Cardiac muscle cell (in vitro differentiated cells and primary cell): ENCODE measurements around the gene SCUBE1. TPM values are rescaled to one million over a fixed set of nuclear protein-coding genes. Genes with fewer than 3 reads are reported as not detected.

Experiments used
- DNase-seq, 2 donors: peaks; one replicate each; pipeline versions ENCODE4 v3.0.0 to v3.0.0-alpha.2; 2010 to 2017; ENCODE audit warnings: low read depth in 1 of 2, low spot score in 1 of 2
- H3K27ac ChIP-seq: fragments of 200-600 bp; sonication (generic); 2 replicates; pipeline ENCODE4 v1.5.1; 2016
- H3K27me3 ChIP-seq: fragments of 200-600 bp; sonication (generic); 2 replicates; pipeline ENCODE4 v1.6.0; 2016; ENCODE audit warnings: control low read depth
- H3K36me3 ChIP-seq: fragments of 200-600 bp; sonication (generic); 2 replicates; pipeline ENCODE4 v1.5.1; 2016; ENCODE audit warnings: control low read depth
- H3K4me1 ChIP-seq: fragments of 200-600 bp; sonication (generic); 2 replicates; pipeline ENCODE4 v1.8.1; 2017; ENCODE audit warnings: low read depth, mild to moderate bottlenecking, mixed run types
- H3K4me3 ChIP-seq: fragments of 200-600 bp; sonication (generic); 2 replicates; pipeline ENCODE4 v1.5.1; 2016; ENCODE audit warnings: mild to moderate bottlenecking
- H3K9me3 ChIP-seq: fragments of 200-600 bp; sonication (generic); 2 replicates; pipeline ENCODE4 v1.5.1; 2017; ENCODE audit warnings: low read depth, mild to moderate bottlenecking, control low read depth
- polyA plus RNA-seq: library from polyadenylated mRNA; unstranded; fragments of >200 nt; fragmentation: Nextera tagmentation; extraction: Ambion mirVana; gene quantifications from 2 replicates; pipeline ENCODE4 v1.2.1, GENCODE V29; 2016
- total RNA-seq: library from RNA; depleted of rRNA; stranded (reverse); fragments of >200 nt; gene quantifications from 2 replicates; pipeline ENCODE4 v1.2.3, GENCODE V29; 2016
- TF ChIP-seq, protein P1 (sequence below): IDR thresholded peaks from 2 replicates; pipeline ENCODE4 v1.5.1; 2012; ENCODE audit warnings: low read depth, mild to moderate bottlenecking, low read length

Gene SCUBE1
- total and polyA plus RNA-seq, 2 experiments from 2014 or later, result 2.1 to 6.9 TPM

DNA sequence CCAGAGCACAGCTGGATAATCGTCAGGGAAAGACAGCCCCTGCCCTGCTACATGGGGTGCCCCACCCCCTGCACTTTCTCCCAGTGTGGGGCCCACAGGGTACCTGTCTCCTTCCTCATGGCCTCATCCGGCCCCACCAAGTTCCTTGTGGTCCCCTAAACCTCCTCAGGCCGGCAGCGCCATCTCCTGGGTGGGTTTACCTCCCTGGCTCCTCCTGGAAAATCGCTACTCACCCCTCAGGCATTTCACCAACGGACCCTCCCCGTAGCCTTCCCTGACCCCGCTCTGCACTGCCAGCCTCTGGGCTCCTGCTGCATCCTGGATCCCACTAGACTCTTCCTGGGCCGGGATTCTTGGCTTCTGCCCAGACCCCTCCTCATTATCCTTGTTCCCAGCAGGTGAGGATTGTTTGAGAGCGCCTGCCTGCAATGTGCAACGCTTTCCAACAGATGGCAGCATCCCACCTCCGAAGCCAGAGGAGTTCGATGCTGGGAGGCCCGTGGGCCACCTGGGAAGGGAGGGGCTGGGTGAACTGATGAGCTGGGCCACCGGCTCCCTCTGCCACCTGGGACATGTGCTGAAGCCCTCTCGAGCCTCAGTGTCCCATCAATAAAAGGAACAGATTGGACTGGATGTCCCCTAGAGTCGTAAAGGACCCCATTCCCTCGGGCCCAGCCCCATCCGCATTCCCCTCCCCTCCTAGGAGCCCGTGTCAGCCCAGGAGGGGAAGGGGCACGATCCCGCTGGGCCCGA lies 112.0 kb downstream of the SCUBE1 start:
- TF ChIP-seq, protein P1, sequence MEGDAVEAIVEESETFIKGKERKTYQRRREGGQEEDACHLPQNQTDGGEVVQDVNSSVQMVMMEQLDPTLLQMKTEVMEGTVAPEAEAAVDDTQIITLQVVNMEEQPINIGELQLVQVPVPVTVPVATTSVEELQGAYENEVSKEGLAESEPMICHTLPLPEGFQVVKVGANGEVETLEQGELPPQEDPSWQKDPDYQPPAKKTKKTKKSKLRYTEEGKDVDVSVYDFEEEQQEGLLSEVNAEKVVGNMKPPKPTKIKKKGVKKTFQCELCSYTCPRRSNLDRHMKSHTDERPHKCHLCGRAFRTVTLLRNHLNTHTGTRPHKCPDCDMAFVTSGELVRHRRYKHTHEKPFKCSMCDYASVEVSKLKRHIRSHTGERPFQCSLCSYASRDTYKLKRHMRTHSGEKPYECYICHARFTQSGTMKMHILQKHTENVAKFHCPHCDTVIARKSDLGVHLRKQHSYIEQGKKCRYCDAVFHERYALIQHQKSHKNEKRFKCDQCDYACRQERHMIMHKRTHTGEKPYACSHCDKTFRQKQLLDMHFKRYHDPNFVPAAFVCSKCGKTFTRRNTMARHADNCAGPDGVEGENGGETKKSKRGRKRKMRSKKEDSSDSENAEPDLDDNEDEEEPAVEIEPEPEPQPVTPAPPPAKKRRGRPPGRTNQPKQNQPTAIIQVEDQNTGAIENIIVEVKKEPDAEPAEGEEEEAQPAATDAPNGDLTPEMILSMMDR, result peak; percentile 92
- Histone ChIP-seq H3K4me3 (no peak overlapping the region), H3K27ac (no peak overlapping the region), H3K27me3 (no peaks in the 10 kb centered on the region), H3K9me3 (no peaks in the 10 kb centered on the region), H3K4me1 (peaks cover 7% of the 10 kb centered on the region), H3K36me3 (no peaks in the 10 kb centered on the region)
- peak; percentile 48 to 71 for DNase-seq

DNA sequence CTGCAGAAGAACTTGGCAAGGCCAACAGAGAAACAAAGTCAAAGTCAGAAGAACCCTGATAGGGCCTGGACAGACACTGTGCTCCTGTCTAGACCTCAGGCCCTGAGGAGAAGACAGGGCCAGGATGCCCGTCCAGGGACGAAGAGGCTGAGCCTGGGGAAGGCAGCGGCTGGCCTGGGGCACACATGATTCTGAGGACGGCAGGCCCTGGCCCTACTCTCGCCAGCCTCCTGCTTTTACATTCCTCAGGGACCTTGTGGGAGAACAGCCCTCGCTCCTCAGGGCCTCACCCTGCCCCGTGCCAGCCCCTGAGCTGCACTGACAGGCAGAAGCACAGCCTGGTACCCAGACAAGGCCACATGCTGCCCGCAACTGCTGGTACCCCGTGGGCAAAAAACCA lies 112.6 kb downstream of the SCUBE1 start:
- Histone ChIP-seq H3K36me3 (no peaks in the 10 kb centered on the region), H3K27me3 (no peaks in the 10 kb centered on the region), H3K27ac (no peak overlapping the region), H3K4me1 (peaks cover 8% of the 10 kb centered on the region), H3K4me3 (no peak overlapping the region), H3K9me3 (no peaks in the 10 kb centered on the region)
- TF ChIP-seq, protein P1, result no peak
- DNase-seq, result no peak

DNA sequence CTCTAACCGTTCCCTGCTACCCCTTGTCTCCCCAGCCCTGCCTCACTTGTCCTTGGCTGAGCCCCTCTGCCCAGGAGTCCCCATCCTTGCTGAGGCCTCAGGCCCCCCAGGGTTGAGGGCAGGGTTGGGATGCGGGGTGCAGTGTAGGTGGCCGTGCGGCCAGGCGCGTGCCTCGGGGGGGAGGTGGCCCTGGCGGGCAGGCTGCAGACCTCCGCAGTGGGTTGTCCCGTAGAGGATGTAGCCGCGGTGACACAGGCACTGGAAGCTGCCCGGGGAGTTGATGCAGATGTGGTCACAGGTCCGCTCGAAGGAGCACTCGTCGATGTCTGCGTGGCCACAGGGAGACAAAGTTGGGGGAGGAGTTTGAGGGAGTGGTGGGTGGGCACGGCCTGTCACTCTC lies 114.3 kb downstream of the SCUBE1 start:
- Histone ChIP-seq H3K27ac (no peak overlapping the region), H3K4me1 (peaks cover 8% of the 10 kb centered on the region), H3K4me3 (no peak overlapping the region), H3K9me3 (no peaks in the 10 kb centered on the region), H3K27me3 (no peaks in the 10 kb centered on the region), H3K36me3 (no peaks in the 10 kb centered on the region)
- no peak for DNase-seq
- TF ChIP-seq, protein P1, result no peak

- no peaks in the 10 kb centered on the region for H3K27me3 ChIP-seq
- peaks cover 8% of the 10 kb centered on the region for H3K4me1 ChIP-seq
- TF ChIP-seq, protein P1, result peak; percentile 52
- H3K9me3 ChIP-seq, result no peaks in the 10 kb centered on the region
- no peaks in the 10 kb centered on the region for H3K36me3 ChIP-seq
- no peak overlapping the region for H3K27ac ChIP-seq
- no peak overlapping the region for H3K4me3 ChIP-seq
- DNase-seq, result peak; percentile 37 to 59
Observed at GRCh38 chr22:43228330-43228729, 114.8 kb downstream of the SCUBE1 start.

- DNase-seq, result no peak
- TF ChIP-seq, protein P1, result no peak
- no peaks in the 10 kb centered on the region for H3K27me3 ChIP-seq
- no peaks in the 10 kb centered on the region for H3K9me3 ChIP-seq
- no peaks in the 10 kb centered on the region for H3K36me3 ChIP-seq
- H3K4me1 ChIP-seq, result peaks cover 8% of the 10 kb centered on the region
- H3K4me3 ChIP-seq, result no peak overlapping the region
- no peak overlapping the region for H3K27ac ChIP-seq
Observed at GRCh38 chr22:43227239-43227630, 115.9 kb downstream of the SCUBE1 start.
